NCI-H2196 (cell line): ENCODE measurements around the gene ASB8.
A peak's percentile ranks its signal among the peaks of the same experiment; 100 is the strongest.
"Not testable (repeated sequence)": the region's sequence is repeated elsewhere in the genome, so short reads cannot be mapped to it uniquely, and the experiment has no call there.

Experiments used
- DNase-seq: peaks from one replicate; lab custom pipeline; 2025; ENCODE audit not compliant: unreplicated experiment; lab: John Stamatoyannopoulos, UW

The ASB8 gene

GRCh38 chr12:48183091-48183875 lies 26.0 kb upstream of the ASB8 start, which contains the start of gene CCDC184:
Gene CCDC184, plus strand, starts transcription at chr12:48183644. Its CDS starts 479 bp downstream, at chr12:48184123.
- DNase-seq, result peak; percentile 83

- DNase-seq, result no peak
Observed at GRCh38 chr12:48182631-48183030, 25.3 kb upstream of the ASB8 start.

DNA sequence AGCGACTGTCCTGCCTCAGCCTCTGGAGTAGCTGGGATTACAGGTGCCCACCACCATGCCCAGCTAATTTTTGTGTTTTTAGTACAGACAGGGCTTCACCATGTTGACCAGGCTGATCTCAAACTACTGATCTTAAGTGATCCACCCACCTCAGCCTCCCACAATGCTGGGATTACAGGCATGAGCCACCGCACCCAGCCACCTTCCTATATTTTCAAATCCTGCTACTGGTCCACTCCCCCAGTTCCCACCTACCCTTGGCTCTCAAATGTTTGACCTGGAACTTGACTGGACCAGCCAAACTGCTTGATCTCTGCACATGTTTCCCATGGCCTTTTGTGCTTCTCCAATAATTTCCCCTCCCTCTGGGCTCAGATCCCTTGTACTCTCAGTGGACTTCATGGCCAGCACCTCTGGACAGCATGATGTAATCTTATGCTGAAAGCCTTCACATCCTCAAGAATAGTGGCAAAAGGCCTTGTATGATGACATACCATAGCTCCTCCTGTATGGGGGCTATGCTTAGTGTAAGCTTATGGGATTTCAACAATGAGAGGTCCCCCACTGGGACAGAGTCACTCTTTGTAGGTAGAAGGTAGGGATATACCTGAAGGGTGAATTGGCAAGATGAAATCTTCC lies 23.7 kb upstream of the ASB8 start:
- no peak for DNase-seq

DNA sequence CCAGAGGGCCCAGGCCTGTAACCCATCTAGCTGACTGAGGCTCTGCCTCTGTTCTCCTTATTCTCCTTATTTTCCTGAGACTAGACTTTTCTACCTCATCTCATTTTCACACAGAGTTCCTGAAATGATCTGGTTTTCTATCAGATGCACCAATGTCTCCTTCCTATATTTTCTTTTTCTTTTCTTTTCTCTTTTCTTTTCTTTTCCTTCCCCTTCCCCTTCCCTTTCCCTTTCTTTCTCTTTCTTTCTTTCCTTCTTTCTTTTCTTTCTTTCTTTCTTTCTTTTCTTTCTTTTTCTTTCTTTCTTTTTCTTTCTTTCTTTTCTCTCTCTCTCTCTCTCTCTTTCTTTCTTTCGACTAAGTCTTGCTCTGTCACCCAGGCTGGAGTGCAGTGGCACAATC lies 23.1 kb upstream of the ASB8 start:
- no peak for DNase-seq

DNA sequence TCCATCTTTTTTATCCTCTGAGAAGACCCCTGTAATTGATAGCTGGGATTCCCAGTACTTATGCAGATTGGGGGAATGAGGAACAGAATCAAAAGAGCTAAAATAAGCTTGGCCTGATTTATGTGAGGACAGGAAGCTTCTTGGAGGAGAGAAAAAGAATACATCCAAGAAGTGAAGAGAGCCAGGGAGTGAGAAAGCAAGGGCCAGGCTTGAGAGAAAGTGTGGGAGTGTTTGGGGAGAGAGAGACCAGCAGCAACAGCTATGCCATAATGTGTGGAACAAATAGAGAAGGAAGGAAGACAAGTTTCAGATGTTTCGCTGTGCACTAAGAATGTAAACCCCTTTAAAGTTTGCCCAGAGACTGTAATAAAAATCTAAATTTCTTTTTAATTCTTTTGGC lies 22.2 kb upstream of the ASB8 start:
- DNase-seq, result no peak

DNA sequence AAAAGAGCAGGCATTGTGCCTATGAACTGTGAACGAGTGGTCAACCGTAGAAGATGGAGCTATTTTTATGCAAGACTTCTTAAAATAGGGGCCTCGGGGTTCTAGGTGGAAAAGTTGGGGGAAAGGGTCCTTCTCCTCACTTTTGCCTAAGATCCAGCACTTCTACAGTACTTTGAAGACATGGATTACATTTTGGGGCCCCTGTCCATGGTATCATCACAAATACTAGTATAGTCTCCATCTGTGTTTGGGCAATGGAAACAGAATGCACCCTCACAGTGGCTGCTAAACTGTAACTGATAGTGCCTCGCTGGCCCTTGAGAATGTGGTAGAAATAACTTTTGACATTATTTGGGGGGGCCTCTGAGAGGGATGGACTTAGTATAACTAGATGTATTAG lies 20.7 kb upstream of the ASB8 start:
- DNase-seq, result no peak

DNA sequence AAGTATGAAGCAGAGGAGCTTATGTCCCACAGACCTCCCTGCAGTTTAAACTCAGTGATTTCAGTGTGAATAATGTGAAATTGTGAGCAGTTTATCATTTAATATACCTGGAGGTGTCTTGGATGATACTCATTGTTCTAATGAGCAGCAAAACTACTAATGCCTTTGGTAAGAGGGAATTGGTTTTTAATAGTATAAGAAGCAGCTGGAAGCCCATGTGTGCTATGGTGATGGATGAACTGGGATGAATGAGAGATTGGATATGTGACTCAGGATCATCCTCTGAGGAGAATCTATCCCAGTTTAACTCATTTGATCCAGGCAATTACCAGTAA lies 19.1 kb upstream of the ASB8 start:
- no peak for DNase-seq

- no peak for DNase-seq
Observed at GRCh38 chr12:48175613-48176416, 18.5 kb upstream of the ASB8 start.

GRCh38 chr12:48169011-48169410 lies 11.7 kb upstream of the ASB8 start:
- no peak for DNase-seq

DNA sequence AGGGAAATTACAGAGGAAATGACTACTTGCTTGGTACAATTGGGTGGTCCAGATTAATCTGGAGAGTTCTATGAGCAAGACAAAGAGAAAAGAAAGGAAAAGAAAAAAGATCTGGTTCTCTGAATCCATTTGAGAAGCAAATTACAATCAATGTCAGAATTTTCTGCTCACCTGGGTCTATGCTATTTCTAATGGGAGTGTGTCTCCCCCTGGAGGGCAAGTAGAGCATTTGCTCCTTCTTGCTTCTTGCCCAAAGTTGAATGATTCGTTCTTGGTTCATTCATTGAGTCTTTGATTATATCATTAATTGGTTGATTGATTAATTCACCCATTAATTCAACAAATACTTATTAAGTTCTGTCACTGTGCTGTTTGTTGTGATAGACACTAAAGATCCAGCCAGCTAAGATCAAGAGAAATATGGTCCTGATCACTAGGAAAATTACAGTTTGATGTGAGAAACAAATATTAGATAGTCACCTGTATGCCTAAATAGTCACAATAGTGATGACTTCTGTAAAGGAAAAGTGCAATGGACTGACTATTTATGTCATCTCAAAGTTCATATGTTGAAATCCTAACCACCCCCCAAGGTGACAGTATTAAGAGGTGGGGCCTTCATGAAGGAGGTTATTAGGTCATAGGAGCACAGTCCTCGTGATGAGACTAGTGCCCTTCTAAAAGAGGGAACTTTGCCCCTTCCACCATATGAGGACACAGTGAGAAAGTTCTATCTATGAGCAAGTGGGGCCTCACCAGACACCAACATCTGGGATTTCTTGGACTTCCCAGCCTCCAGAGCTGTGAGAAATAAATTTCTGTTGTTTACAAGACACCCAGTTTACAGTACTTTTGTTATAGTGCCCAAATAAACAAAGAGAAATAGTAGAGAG lies 8.0 kb upstream of the ASB8 start:
- DNase-seq, result peak; percentile 46

- DNase-seq, result no peak
Observed at GRCh38 chr12:48164451-48164850, 7.1 kb upstream of the ASB8 start.

DNA sequence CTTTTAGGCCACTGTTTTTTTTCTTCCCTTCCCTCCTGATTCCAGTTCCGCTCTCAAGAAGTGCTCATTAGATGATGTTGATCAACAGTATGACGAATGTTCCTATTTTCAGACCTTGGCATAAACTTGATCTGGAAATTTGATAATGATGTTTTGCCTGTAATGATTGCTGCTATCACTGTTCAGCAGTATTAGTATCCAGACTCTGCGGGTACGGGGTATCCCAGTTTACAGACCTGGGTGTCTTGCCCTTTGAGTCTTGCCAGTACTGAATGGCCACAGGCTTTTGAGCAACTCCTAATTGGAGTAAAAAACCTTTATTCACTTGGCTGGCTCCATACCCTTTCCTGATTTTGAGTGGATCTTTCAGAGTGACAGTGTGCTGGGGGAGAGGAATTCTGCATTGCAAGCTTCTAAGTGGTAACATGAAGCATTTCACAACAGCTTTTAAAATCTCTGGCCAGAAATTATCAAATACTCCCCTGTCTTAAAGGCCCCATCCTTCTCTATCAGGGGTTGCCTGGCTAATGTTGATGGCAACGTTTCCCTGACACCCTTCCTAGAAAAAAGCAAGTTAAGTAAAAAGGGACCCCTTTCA lies 5.9 kb upstream of the ASB8 start:
- DNase-seq, result no peak

DNA sequence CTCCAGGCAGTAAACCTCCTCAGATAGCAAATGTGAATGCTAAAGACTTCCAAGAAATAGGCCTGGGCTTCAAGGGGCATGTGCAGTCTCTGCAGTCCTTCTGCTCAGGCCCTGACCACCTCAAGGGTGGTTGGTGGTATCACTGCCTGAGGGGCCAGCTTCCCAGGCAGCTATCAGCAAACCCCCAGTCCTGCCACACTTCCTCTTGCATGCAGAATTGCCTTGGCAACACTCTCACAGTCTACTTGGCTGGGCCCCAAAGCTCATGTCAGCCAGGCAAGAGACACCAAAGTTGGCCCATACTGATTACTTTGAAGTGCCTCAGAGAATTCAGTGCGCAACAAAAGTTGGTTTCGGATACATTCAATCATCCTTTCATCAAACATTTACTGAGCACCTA lies 3.5 kb upstream of the ASB8 start:
- DNase-seq, result no peak

DNA sequence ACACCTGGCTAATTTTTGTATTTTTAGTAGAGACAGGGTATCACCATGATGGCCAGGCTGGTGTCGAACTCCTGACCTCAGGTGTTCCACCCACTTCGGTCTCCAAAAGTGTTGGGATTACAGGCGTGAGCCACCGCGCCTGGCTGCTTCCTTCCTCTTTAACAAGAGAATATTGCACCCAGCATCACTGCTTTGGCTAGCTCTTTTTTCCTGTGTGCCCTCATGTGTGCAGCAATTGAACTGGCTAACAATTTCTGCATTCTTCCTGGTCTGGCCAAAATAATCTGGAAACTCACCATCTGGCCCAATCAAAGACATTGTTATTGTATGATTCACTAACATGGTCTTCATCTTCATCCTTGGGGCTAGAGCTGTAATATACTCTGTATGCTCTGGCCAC lies 2.7 kb upstream of the ASB8 start:
- DNase-seq, result no peak

- no peak for DNase-seq
Observed at GRCh38 chr12:48157889-48158370, 615 bp upstream of the ASB8 start.

- no peak for DNase-seq
Observed at GRCh38 chr12:48156652-48157017, 680 bp downstream of the ASB8 start.

DNA sequence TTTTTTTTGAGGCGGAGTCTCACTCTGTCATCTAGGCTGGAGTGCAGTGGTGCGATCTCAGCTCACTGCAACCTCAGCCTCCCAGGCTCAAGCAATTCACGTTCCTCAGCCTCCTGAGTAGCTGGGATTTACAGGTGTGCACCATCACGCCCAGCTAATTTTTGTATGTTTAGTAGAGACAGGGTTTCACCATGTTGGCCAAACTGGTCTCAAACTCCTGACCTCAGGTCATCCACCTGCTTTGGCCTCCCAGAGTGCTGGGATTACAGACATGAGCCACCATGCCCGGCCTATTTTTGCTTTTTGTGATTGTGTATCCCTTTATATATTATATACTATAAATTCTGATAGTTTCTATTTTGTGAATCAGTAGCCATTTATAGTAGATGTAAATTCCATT lies 1.5 kb downstream of the ASB8 start:
- DNase-seq, result not testable (repeated sequence)

DNA sequence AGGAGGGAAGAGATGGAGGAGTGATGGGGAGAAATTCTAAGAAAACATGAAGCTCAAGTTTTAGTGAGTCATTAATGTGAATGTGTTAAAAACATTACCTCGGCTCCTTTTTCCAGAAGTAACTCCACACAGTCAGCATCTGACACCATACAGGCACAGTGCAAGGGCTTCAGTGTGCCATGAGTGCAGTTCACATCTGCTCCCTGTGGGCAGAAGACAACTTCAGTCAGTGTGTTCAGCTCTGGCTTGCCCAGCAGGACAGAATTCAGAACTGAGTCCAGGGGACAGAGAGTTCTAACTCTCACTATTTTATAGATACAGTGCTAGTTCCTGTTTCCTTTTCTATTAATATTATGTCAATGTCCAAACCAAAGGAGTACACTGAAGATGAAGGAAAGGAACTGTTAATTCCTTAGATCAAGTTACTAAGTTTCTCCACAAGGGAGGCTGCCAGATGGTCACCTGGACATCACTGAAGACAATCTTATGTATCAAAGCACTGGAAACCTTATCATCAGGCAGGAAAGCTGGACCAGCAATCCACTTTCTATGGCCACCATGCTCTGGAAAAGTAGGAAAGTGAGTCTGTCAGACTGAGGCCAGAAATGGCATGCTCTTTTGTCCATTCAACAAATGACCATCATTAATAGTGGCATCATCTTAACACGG lies 6.1 kb downstream of the ASB8 start:
- no peak for DNase-seq

DNA sequence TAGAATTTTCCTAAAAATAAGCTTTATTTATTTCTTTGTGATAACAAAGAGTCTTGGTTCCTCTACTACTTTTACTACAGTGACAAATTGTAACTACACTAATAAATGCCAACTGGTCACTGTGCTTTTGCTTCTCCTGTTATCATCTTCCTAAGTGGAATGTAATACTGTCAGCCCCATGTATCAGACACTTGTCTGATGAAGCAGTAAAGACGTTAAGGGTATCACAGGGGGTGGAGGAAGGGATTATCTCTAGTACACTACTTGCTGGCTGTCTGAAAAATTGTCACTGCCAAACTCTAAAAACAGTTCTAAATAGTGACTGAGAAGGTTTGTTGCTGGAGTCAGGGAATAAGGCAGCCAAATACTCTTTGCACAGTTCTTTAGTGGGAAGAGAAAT lies 11.3 kb downstream of the ASB8 start:
- DNase-seq, result no peak

GRCh38 chr12:48143898-48144297 lies 13.4 kb downstream of the ASB8 start:
- no peak for DNase-seq
